A549 (cell line): ENCODE results near the gene AGTPBP1. TPM values are rescaled to one million over a fixed set of nuclear protein-coding genes. Genes with fewer than 3 reads are reported as not detected.

Source experiments
- ATAC-seq, 2 experiments: fragments of 200-7000 bp in 1 of 2; fragments of >200 bp in 1 of 2; cut with Nextera tagmentation in 1 of 2; cut with Tn5 transposase in 1 of 2; 3 replicates each; pipeline versions ENCODE4 v1.8.0 to v1.9.1; 2018 to 2020; ENCODE audit warnings: mild to moderate bottlenecking in 1 of 2, moderate library complexity in 1 of 2
- CTCF ChIA-PET: fragments of 300-600 bp; sonication (Branson Sonifier 250); formaldehyde crosslinking; extraction: SDS; loops from one replicate; lab custom pipeline; 2021; ENCODE audit warnings: antibody characterized with exemption, inconsistent platforms; lab: Yijun Ruan, JAX
- POLR2A ChIA-PET: fragments of 350-600 bp; formaldehyde crosslinking; extraction: SDS; loops from one replicate; lab custom pipeline; 2021; ENCODE audit warnings: antibody characterized with exemption, inconsistent platforms; lab: Yijun Ruan, JAX
- DNase-seq, 2 experiments: peaks; one replicate each; pipeline versions ENCODE4 v3.0.0 to v3.0.0-alpha.2; 2011 to 2016; ENCODE audit warnings: low read depth in 1 of 2, low spot score in 1 of 2
- FAIRE-seq: peaks from 2 replicates; lab custom pipeline; 2011; peaks lifted over from hg19 to GRCh38; lab: Jason Lieb, UNC
- H3K27ac ChIP-seq, 2 experiments: fragments of >200 bp; sonication (Bioruptor Twin); formaldehyde crosslinking; 3 replicates each; pipeline ENCODE4 v1.5.1; 2016 to 2017
- H3K4me1 ChIP-seq: fragments of >200 bp; sonication (Bioruptor Twin); formaldehyde crosslinking; 3 replicates; pipeline ENCODE4 v1.6.1; 2016
- H3K4me2 ChIP-seq: fragments of >200 bp; sonication (Bioruptor Twin); formaldehyde crosslinking; 3 replicates; pipeline ENCODE4 v1.6.1; 2016
- H3K4me3 ChIP-seq: fragments of >200 bp; sonication (Bioruptor Twin); formaldehyde crosslinking; 3 replicates; pipeline ENCODE4 v1.5.1; 2016
- H3K9me3 ChIP-seq: fragments of >200 bp; sonication (Bioruptor Twin); formaldehyde crosslinking; 3 replicates; pipeline ENCODE4 v1.6.1; 2016
- BCL3 ChIP-seq: fragments of >200 bp; sonication (Bioruptor Twin); formaldehyde crosslinking; IDR thresholded peaks from 3 replicates; pipeline ENCODE4 v1.6.1; 2016
- BHLHE40 ChIP-seq: IDR thresholded peaks from 2 replicates; pipeline ENCODE4 v1.6.1; 2012; ENCODE audit warnings: low read depth, low read length, inconsistent platforms
- CBX2 ChIP-seq: fragments of 200-600 bp; sonication (generic); IDR thresholded peaks from 2 replicates; pipeline ENCODE4 v1.6.1; 2016; ENCODE audit warnings: low read depth, mild to moderate bottlenecking, borderline replicate concordance
- EHMT2 ChIP-seq: fragments of 200-600 bp; sonication (generic); IDR thresholded peaks from 2 replicates; pipeline ENCODE4 v1.6.1; 2016; ENCODE audit warnings: antibody characterized with exemption, low read depth, mild to moderate bottlenecking, moderate library complexity
- EP300 ChIP-seq, 2 experiments: fragments of >200 bp; sonication (Bioruptor Twin); formaldehyde crosslinking; IDR thresholded peaks; 2 replicates in 1 of 2; 3 replicates in 1 of 2; pipeline ENCODE4 v1.6.1; 2016 to 2017
- FOSB ChIP-seq: fragments of 250-450 bp; sonication (Bioruptor Pico); IDR thresholded peaks from 2 replicates; pipeline ENCODE4 v1.5.0; 2020; ENCODE audit warnings: mild to moderate bottlenecking, moderate library complexity
- FOSL2 ChIP-seq, 2 experiments: fragments of 450-650 bp in 1 of 2; fragments of >200 bp in 1 of 2; sonication (Bioruptor Twin) in 1 of 2; formaldehyde crosslinking; IDR thresholded peaks; 2 replicates each; pipeline versions ENCODE4 v1.5.0 to v1.6.1; 2016 to 2020; ENCODE audit warnings: mild to moderate bottlenecking in 1 of 2, moderate library complexity in 1 of 2
- FOXS1 ChIP-seq: fragments of 250-450 bp; sonication (Bioruptor Pico); IDR thresholded peaks from 2 replicates; pipeline ENCODE4 v1.5.0; 2020; ENCODE audit warnings: mild to moderate bottlenecking, moderate library complexity
- HDAC2 ChIP-seq: fragments of 200-600 bp; sonication (generic); IDR thresholded peaks from 2 replicates; pipeline ENCODE4 v1.6.1; 2016
- HES2 ChIP-seq: fragments of >200 bp; sonication (Bioruptor Twin); formaldehyde crosslinking; IDR thresholded peaks from 2 replicates; pipeline ENCODE4 v1.6.1; 2016
- HEYL ChIP-seq: fragments of 250-450 bp; sonication (Bioruptor Pico); IDR thresholded peaks from 2 replicates; pipeline ENCODE4 v1.8.0; 2021; ENCODE audit warnings: mild to moderate bottlenecking, moderate library complexity
- HOXA7 ChIP-seq: fragments of 250-450 bp; sonication (Bioruptor Pico); IDR thresholded peaks from 2 replicates; pipeline ENCODE4 v1.5.0; 2020; ENCODE audit warnings: mild to moderate bottlenecking, moderate library complexity
- JUN ChIP-seq, 2 experiments: fragments of >200 bp; sonication (Bioruptor Twin); formaldehyde crosslinking; IDR thresholded peaks; 2 replicates in 1 of 2; 3 replicates in 1 of 2; pipeline ENCODE4 v1.6.1; 2016 to 2017
- JUNB ChIP-seq: fragments of >200 bp; sonication (Bioruptor Twin); formaldehyde crosslinking; IDR thresholded peaks from 2 replicates; pipeline ENCODE4 v1.6.1; 2016
- KDM1A ChIP-seq: fragments of 200-600 bp; sonication (generic); IDR thresholded peaks from 2 replicates; pipeline ENCODE4 v1.6.1; 2016; ENCODE audit warnings: low read depth, mild to moderate bottlenecking
- KDM5A ChIP-seq: fragments of 200-600 bp; sonication (generic); IDR thresholded peaks from 2 replicates; pipeline ENCODE4 v1.6.1; 2016; ENCODE audit warnings: antibody characterized with exemption, mild to moderate bottlenecking
- MAFK ChIP-seq: fragments of 450-650 bp; IDR thresholded peaks from 2 replicates; pipeline ENCODE4 v1.6.1; 2014; ENCODE audit not compliant: partially characterized antibody
- MAX ChIP-seq: IDR thresholded peaks from 2 replicates; pipeline ENCODE4 v1.6.1; 2012
- MAZ ChIP-seq: fragments of 150-350 bp; IDR thresholded peaks from 2 replicates; pipeline ENCODE4 v1.6.1; 2014; ENCODE audit warnings: antibody characterized with exemption, low read depth, low read length, borderline replicate concordance
- PHF8 ChIP-seq: fragments of 200-600 bp; sonication (generic); IDR thresholded peaks from 2 replicates; pipeline ENCODE4 v1.6.1; 2016; ENCODE audit warnings: low read depth, mild to moderate bottlenecking, antibody characterized with exemption, moderate library complexity, borderline replicate concordance
- POLR2AphosphoS2 ChIP-seq: conservative IDR thresholded peaks from 2 replicates; pipeline ENCODE4 v1.6.1; 2012; ENCODE audit warnings: low read length, improper control_type of control experiment, inconsistent platforms
- RAD21 ChIP-seq, 2 experiments: fragments of >200 bp in 1 of 2; sonication (Bioruptor Twin) in 1 of 2; formaldehyde crosslinking in 1 of 2; IDR thresholded peaks in 1 of 2; conservative IDR thresholded peaks in 1 of 2; 2 replicates in 1 of 2; 3 replicates in 1 of 2; pipeline ENCODE4 v1.6.1; 2012 to 2018; ENCODE audit warnings: inconsistent platforms in 1 of 2
- RFX5 ChIP-seq: fragments of 450-650 bp; IDR thresholded peaks from 2 replicates; pipeline ENCODE4 v1.7.1; 2014; ENCODE audit warnings: antibody characterized with exemption, mild to moderate bottlenecking, moderate library complexity
- ZNF302 ChIP-seq: fragments of 250-450 bp; sonication (Bioruptor Pico); IDR thresholded peaks from 2 replicates; pipeline ENCODE4 v1.9.0; 2021; ENCODE audit warnings: inconsistent platforms, mild to moderate bottlenecking, moderate library complexity
- WGBS: methylation state at CpG from one replicate; pipeline ENCODE4 v1.1.6; 2017; ENCODE audit errors: missing lambda C conversion rate; 5-methylcytosine and 5-hydroxymethylcytosine counted together
- polyA plus RNA-seq, 4 experiments: library from polyadenylated mRNA; depleted of rRNA in 3 of 4; stranded (reverse); fragments of >200 nt; fragmentation: RNase III in 1 of 4; extraction: RNeasy Plus Mini Kit Qiagen cat#74134 plus additional on column Dnase treatment in 1 of 4; gene quantifications; 2 replicates in 3 of 4; 3 replicates in 1 of 4; pipeline ENCODE4 v1.2.3, GENCODE V29; 2011 to 2017
- TF ChIP-seq, protein P1 (sequence below): fragments of 150-350 bp; IDR thresholded peaks from 2 replicates; pipeline ENCODE4 v1.6.1; 2014; ENCODE audit warnings: low read depth, mild to moderate bottlenecking, low read length

AGTPBP1 gene
- polyA plus RNA-seq, 2 of the 4 experiments (the other 2 are of a cell fraction): 8.9 to 18.8 TPM

GRCh38 chr9:85510830-85511504 lies 230.8 kb downstream of the AGTPBP1 start:
- WGBS: 25% methylated on average over 6 of the region's 6 CpGs
- Histone ChIP-seq H3K4me3 (no peak overlapping the region), H3K9me3 (no peaks in the 10 kb centered on the region), H3K27ac (no peak overlapping the region), H3K4me1 (no peaks in the 10 kb centered on the region), H3K4me2 (no peak overlapping the region)
- ChIA-PET CTCF (no interaction called here), POLR2A (no interaction called here)
- TF ChIP-seq HES2 (no peak), FOSL2 (IDR thresholded peaks at IDR 0.05) (no peak), FOSL2 (CRISPR knock-in tag; IDR thresholded peaks at IDR 0.05) (no peak), FOSB (no peak)
- FAIRE-seq: no peak
- no peak for ATAC-seq
- DNase-seq: no peak

- DNase-seq (peak in 1 of 2 experiments; percentile 29), FAIRE-seq (no peak), ATAC-seq (peak in 1 of 2 experiments; percentile 77; a peak in 3 of 6 replicates)
- H3K9me3 ChIP-seq: no peaks in the 10 kb centered on the region
- ChIA-PET POLR2A (no interaction called here), CTCF (interaction anchor here (0.9 to 1.5 kb wide), 2 partner anchors 70 to 101 kb away, joined by 4 read pairs; no protein-coding TSS in a partner anchor)
- H3K27ac ChIP-seq: no peak overlapping the region
- H3K4me1 ChIP-seq: no peaks in the 10 kb centered on the region
- no peak overlapping the region for H3K4me3 ChIP-seq
- WGBS: 17% methylated on average over 3 of the region's 4 CpGs
- peak in 1 of 2 experiments; percentile 40; a peak in 2 of 5 replicates for TF ChIP-seq RAD21 (conservative IDR thresholded peaks at IDR 0.05 in 1 of 2, IDR thresholded peaks at IDR 0.05 in 1 of 2)
- no peak for TF ChIP-seq MAFK
- H3K4me2 ChIP-seq: no peak overlapping the region
These were observed 233.1 kb downstream of the AGTPBP1 start for GRCh38 chr9:85508616-85509015.

DNA sequence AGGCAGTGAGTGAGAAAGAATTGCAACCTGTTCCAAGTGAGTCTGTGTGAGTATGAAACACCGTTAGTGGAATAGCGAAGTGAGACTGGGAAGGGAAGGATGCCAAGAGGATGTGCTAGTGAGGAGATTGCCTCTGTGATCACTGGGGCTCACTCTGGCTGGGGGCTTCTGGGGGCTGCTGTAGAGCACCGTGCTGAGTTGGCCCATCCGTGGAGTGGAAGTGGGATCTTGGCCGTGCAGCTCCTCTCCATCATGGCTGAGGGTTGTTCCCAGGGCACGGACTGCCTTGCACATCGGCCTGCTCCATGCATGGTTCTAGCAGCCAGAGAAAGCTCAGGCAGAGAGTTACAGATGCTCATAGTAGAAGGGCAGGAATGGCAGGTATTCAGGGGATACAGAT lies 236.1 kb downstream of the AGTPBP1 start:
- CTCF ChIA-PET: interaction anchor here (0.6 kb wide), 1 partner anchor 10 kb away, joined by 3 read pairs; no protein-coding TSS in a partner anchor

DNA sequence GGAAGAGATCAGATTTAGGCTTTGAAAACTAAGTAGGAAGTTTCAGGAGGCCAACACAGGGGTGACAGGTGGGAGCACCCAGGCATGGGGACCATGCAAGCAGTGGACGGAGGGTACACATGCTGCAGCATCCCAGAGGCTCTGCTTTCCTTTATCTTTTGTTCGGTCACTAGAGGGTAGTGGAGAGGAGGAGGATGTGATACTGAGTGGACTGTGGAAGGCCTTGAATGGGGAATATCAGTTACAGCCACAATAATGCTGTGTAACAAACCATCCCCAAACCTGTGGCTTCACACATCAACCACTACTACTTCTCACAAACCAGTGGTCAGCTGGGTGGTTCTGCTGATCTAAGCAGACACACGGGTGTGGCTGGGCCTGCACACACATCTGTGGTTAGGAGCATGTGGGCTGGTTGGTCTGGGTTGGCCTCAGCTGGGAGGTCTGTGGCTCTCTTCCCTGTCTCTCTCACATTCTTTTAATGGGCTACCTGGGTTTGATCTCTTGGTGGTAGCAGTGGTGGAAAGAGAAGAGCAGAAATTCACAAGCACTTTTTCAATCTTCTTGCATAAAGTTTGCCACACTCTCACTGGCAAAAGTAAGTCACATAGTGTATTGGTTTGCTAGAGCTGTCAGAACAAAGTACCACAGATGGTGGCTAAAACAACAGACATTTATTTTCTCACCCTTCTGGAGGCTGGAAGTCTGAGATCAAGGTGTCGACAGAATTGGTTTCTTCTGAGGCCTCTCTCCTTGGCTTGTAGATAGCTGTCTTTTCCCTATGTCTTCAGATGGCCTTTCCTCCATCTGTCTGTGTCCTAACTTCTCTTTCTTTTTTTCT lies 238.7 kb downstream of the AGTPBP1 start:
- Histone ChIP-seq H3K9me3 (0 out of 3 replicates have a peak, but pooled peaks cover 6% of the 10 kb centered on the region), H3K27ac (no peak overlapping the region), H3K4me3 (no peak overlapping the region), H3K4me2 (no peak overlapping the region), H3K4me1 (no peaks in the 10 kb centered on the region)
- FAIRE-seq: no peak
- no peak for DNase-seq
- CTCF ChIA-PET: interaction anchor here (0.8 to 1.4 kb wide), 3 partner anchors 26 to 108 kb away, joined by 3 to 5 read pairs (median 3); no protein-coding TSS in a partner anchor
- ATAC-seq: peak; percentile 63 to 71; a peak in 4 of 6 replicates
- POLR2A ChIA-PET: no interaction called here
- WGBS: 51% methylated on average over 4 of the region's 4 CpGs
- TF ChIP-seq MAX (no peak), MAZ (no peak), ZNF302 (CRISPR knock-in tag) (no peak), CBX2 (no peak), EP300 (IDR thresholded peaks at IDR 0.05) (no peak), EHMT2 (no peak), KDM1A (no peak), FOXS1 (CRISPR knock-in tag) (no peak), BHLHE40 (no peak), HOXA7 (CRISPR knock-in tag) (no peak), POLR2AphosphoS2 (no peak), JUN (IDR thresholded peaks at IDR 0.05) (no peak), BCL3 (no peak)

More for the DNA sequence above, 236.1 kb downstream of the AGTPBP1 start:
- POLR2A ChIA-PET: no interaction called here
- WGBS: 10% methylated on average over 7 of the region's 7 CpGs
- H3K4me2 ChIP-seq: no peak overlapping the region
- no peaks in the 10 kb centered on the region for H3K4me1 ChIP-seq
- FAIRE-seq: no peak
- no peak overlapping the region for H3K4me3 ChIP-seq
- no peaks in the 10 kb centered on the region for H3K9me3 ChIP-seq
- H3K27ac ChIP-seq: no peak overlapping the region
- TF ChIP-seq KDM5A: no peak
- TF ChIP-seq JUNB: no peak
- TF ChIP-seq BCL3: no peak
- no peak for TF ChIP-seq FOXS1 (CRISPR knock-in tag)
- no peak for TF ChIP-seq RFX5
- no peak for TF ChIP-seq PHF8
- no peak for TF ChIP-seq HEYL
- no peak for TF ChIP-seq HDAC2
- TF ChIP-seq, protein P1, sequence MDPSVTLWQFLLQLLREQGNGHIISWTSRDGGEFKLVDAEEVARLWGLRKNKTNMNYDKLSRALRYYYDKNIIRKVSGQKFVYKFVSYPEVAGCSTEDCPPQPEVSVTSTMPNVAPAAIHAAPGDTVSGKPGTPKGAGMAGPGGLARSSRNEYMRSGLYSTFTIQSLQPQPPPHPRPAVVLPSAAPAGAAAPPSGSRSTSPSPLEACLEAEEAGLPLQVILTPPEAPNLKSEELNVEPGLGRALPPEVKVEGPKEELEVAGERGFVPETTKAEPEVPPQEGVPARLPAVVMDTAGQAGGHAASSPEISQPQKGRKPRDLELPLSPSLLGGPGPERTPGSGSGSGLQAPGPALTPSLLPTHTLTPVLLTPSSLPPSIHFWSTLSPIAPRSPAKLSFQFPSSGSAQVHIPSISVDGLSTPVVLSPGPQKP: no peak
- no peak for ATAC-seq
- no peak for DNase-seq
